ENCODE measurements around the gene FAN1. TPM values are rescaled to one million over a fixed set of nuclear protein-coding genes. Genes with fewer than 3 reads are reported as not detected.

Gene FAN1
- total RNA-seq, 6 donors from 2014 or later: 10.2 to 22.0 (median 14.8) TPM

DNA sequence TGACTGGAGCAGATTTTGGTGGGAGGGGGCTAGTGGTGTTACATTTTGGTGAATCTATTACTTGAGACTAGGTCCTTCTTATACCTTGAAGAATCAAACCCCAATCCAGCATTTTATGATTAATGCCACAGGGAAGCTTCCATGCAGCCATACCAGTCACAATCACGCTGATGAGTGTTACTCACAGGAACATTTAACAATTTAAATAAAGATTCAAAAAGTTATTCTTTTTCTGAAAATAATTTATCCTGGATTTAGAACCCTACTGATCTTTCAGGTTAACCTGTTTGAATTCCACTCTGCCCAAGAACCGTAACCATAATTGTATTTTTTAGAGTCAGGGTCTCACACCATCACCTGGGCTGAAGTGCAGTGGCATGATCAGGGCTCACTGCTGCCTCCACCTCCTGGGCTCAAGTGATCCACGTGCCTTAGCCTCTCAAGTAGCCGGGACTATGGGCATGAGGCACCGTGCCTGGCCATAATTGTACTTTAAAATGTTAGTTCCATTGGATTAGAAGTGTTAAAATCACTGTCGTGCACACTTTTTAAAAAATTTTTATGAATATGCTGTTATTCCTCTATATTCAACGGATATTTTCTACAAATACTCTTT lies 88.6 kb downstream of the FAN1 start:
- no peak for ATAC-seq (ENCODE audit: low FRiP score in 2 of 2)
- WGBS, 2 donors: 55 to 62% methylated on average over 7 of the region's 7 CpGs
- H3K27me3 ChIP-seq: no peaks in the 10 kb centered on the region
- DNase-seq: peak in 1 of 2 donors; percentile 82
- no peaks in the 10 kb centered on the region for H3K9me3 ChIP-seq
- H3K4me1 ChIP-seq: peaks cover 16 to 39% (median 25%) of the 10 kb centered on the region in 4 donors
- H3K27ac ChIP-seq: peak overlapping the region; percentile 92 to 99 (median 98)
- peaks cover 0 to 3% (median 0%) of the 10 kb centered on the region in 4 donors for H3K36me3 ChIP-seq
- H3K4me3 ChIP-seq: peak overlapping the region; percentile 50 to 94 (median 74)
- TF ChIP-seq EP300 (IDR thresholded peaks at IDR 0.05) (no peak), POLR2A (IDR thresholded peaks at IDR 0.05) (no peak), POLR2AphosphoS5 (IDR thresholded peaks at IDR 0.05) (no peak)
- TF ChIP-seq, protein P1, sequence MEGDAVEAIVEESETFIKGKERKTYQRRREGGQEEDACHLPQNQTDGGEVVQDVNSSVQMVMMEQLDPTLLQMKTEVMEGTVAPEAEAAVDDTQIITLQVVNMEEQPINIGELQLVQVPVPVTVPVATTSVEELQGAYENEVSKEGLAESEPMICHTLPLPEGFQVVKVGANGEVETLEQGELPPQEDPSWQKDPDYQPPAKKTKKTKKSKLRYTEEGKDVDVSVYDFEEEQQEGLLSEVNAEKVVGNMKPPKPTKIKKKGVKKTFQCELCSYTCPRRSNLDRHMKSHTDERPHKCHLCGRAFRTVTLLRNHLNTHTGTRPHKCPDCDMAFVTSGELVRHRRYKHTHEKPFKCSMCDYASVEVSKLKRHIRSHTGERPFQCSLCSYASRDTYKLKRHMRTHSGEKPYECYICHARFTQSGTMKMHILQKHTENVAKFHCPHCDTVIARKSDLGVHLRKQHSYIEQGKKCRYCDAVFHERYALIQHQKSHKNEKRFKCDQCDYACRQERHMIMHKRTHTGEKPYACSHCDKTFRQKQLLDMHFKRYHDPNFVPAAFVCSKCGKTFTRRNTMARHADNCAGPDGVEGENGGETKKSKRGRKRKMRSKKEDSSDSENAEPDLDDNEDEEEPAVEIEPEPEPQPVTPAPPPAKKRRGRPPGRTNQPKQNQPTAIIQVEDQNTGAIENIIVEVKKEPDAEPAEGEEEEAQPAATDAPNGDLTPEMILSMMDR (IDR thresholded peaks at IDR 0.05): no peak

Small RNA genes lying within 50 kb of the gene (small RNA-seq; reads per million reads assigned to genes)
- 0 reads per million in 4 donors for gene RNU6-466P

Other genes with a start within 250 kb of the FAN1 start
- gene MTMR10, start 87.7 kb downstream of the FAN1 start, total RNA-seq: 10 to 100 TPM; 28.6 to 48.7 (median 36.8) TPM
- gene TRPM1, start 197.8 kb downstream of the FAN1 start, total RNA-seq: not detected

Measured in upper lobe of left lung (tissue), 6 donors.